ENCODE results near the gene UBASH3A.

Gene UBASH3A, protein sequence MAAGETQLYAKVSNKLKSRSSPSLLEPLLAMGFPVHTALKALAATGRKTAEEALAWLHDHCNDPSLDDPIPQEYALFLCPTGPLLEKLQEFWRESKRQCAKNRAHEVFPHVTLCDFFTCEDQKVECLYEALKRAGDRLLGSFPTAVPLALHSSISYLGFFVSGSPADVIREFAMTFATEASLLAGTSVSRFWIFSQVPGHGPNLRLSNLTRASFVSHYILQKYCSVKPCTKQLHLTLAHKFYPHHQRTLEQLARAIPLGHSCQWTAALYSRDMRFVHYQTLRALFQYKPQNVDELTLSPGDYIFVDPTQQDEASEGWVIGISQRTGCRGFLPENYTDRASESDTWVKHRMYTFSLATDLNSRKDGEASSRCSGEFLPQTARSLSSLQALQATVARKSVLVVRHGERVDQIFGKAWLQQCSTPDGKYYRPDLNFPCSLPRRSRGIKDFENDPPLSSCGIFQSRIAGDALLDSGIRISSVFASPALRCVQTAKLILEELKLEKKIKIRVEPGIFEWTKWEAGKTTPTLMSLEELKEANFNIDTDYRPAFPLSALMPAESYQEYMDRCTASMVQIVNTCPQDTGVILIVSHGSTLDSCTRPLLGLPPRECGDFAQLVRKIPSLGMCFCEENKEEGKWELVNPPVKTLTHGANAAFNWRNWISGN

GRCh38 chr21:42403611-42404231, at the start of gene UBASH3A:
Gene UBASH3A (plus strand): TSS chr21:42403902. CDS start chr21:42403946, 44 bp downstream.
- DNase-seq: peak; percentile 44 to 72

- no peak for DNase-seq
These were observed 47.7 kb upstream of the UBASH3A start for GRCh38 chr21:42356046-42356445.

GRCh38 chr21:42356650-42357049, 47.1 kb upstream of the UBASH3A start:
- DNase-seq: no peak

DNA sequence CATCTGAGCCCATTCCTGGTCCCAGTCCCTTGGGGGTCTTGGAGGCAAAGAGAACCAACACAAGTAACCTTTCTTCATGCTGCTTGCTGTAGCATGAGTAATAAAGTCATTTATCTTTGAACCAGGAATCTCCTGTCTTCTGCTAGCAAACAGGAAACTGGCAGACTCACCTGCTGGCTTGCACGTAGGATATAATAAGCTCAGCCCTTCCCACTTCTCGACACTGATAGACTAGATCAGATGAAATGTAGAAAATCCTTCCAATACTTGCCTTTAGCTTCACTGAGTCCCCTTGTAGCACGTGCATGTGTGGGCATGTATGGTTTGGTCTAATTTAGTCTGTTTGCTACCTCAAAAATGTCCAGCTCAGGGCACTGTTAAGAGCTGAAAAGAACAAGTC, 46.4 kb upstream of the UBASH3A start:
- no peak for DNase-seq

DNA sequence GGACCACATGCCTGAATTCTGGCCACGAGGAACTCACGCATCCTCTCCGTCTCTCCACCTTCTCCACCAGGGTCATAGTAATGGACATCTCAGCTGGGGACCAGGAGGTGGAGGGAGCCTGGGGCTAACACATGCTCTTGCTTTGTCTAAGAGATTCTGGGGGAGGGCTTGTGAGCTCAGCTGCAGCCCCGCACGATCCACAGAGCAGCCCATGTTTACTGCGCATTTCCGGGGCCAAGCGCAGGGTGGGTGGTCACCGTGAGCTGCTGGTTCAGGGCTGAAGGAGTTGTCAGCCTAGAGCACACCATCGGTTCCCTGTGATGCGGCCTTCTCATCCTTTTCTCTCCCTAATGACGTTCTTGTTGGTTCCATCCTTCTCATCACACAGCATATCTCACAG, 45.4 kb upstream of the UBASH3A start:
- DNase-seq: no peak

GRCh38 chr21:42358937-42359336, 44.8 kb upstream of the UBASH3A start:
- DNase-seq: no peak

- DNase-seq: no peak
These were observed 43.4 kb upstream of the UBASH3A start for GRCh38 chr21:42360317-42360716.

DNA sequence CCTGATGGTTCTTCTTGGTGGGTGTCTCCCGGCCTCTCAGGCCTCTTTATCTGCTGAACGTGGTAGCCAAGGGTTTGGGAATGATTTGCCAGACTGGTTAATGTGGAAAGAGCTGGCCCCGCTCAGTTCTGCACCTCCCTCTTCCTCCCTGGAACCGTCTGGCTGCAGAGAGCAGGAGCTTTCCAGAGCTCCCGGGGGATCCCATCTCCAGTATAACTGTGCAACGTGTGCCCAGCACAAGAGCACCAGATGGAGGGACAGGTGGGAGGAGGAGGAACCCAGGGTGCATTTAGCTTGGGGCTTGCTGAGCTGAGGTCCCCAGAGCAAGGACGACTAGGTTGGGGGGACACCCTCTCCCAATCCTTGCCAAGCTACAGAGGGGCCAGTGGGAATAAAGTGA, 42.4 kb upstream of the UBASH3A start:
- no peak for DNase-seq

- DNase-seq: no peak
These were observed 41.5 kb upstream of the UBASH3A start for GRCh38 chr21:42362198-42362597.

DNA sequence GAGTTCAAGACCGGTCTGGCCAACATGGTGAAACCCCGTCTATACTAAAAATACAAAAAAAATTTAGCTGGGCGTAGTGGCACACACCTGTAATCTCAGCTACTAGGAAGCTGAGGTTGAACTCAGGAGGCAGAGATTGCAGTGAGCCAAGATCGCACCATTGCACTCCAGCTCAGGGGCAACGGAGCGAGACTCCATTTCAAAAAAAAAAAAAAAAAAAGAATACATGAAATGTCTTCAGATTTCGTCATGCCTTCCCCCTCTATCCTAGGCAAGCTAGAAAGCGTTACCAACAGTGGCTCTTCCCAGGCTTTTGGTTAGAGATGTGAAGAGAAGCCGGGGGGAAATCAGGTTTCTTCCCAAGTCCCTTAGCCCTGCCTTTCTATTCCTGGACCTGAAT, 41.0 kb upstream of the UBASH3A start:
- DNase-seq: no peak

- DNase-seq: no peak
These were observed 40.4 kb upstream of the UBASH3A start for GRCh38 chr21:42363312-42363711.

GRCh38 chr21:42364304-42364865, 39.3 kb upstream of the UBASH3A start:
- no peak for DNase-seq

- no peak for DNase-seq
These were observed 37.9 kb upstream of the UBASH3A start for GRCh38 chr21:42365770-42366169.

DNA sequence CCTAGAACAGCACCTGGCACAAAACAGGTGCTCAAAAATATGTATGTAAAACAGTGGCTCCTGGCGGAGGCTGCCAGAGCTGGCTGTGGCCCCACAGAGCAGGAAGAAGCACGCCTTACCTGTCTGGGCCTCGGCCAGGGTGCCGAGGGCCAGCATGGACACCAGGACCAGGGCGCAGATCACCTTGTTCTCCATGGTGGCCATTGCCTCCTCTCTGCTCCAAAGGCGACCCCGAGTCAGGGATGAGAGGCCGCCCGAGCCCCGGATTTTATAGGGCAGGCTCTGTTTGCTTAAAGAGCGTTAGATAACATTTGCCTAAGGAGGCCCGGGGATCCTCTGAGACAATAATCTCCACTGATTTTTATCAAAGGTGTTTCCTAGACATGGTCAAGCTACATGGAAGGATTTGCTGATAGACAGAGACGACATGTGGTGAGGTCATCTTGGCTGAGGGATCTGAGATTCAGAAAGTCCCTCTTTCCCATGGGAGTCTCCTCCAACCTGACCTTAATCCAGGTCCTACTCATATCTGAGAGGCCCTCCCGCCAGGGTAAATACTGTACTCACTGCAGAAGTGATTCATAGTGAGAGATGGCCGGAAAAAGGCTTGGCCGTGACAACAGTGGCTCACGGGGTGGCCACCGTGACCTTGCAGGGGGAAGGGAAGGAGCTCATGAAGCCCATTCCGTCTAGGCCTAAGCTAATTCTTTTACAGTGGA, 37.3 kb upstream of the UBASH3A start, which contains the start of gene TFF1:
TSS of gene TFF1 (minus strand) at position 244 of the 719 bp plus-strand sequence. CDS start at position 204, 40 bp downstream.
- DNase-seq: no peak

DNA sequence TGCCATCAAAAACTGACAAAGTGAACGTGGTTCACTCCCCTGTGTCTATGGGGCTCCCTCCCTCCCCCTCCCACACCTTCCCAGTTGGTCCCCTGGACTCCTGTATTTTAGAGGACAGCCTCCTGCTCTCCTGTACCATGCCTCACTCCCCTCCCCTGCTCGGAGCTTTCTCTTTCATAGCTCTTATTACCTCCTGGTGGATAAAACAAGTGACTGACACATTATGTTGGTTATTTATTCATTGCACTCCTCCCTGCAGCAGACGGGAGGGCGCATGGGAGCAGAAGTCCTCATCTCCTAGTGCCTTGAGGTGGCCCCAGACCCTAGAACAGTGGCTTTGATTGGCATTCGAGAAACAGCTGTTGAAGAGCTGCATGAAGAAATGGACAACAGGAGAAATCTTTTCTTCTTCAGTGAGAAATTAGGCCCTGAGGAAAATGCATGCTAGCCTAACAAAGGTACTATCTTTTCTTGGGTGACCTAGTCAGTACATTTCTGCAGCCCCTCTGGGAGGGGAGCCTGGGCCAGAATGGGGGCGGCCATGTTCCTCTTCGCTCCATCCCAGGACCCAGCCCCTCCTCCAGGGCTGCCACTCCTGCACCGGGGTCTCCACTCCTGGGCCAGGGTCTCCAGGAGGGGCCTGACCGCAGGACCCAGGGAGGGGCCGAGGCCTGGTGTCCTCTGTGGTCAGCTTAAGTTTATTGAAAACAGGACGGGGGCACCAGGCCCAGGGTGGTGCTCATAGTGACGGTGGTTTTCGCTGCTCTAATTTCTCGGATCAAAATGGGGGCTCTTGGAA, 36.1 kb upstream of the UBASH3A start:
- no peak for DNase-seq

GRCh38 chr21:42369821-42370220, 33.9 kb upstream of the UBASH3A start:
- DNase-seq: no peak

GRCh38 chr21:42370894-42371654, 32.6 kb upstream of the UBASH3A start:
- DNase-seq: no peak

DNA sequence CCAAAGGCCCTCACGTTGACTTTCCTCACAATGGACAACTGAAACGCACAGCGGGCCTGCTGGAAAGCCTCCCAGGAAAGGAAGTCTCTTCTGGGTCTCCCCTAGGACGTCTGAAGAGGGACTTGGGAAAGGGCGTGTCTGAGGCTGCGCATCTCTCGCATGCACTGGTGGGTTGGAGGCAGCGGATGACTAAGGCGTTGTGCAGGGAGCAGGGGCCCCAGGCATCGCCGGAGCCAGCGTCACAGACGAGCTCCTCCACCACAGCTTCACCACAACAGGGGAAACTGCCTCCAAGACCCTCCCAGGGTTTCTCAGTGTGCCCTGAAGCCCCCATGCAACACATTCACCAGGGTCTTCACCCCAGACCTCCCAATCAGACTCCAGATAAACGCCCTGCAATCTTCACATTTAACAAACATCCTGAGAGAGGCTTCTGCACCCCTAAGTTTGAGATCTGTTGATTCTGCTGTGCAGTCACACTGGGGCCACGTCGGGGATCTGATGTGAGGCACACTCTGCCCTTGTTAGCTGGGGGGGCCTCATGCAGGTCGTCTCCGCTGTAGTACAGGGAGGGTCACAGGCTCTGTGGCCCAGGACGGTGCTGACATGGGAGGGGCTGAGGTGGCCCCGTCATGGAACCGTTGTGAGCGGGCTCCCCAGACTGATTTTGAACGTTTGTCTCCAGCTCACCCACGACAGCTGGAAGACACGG, 30.4 kb upstream of the UBASH3A start:
- DNase-seq: no peak

- no peak for DNase-seq
These were observed 29.7 kb upstream of the UBASH3A start for GRCh38 chr21:42373908-42374455.

DNA sequence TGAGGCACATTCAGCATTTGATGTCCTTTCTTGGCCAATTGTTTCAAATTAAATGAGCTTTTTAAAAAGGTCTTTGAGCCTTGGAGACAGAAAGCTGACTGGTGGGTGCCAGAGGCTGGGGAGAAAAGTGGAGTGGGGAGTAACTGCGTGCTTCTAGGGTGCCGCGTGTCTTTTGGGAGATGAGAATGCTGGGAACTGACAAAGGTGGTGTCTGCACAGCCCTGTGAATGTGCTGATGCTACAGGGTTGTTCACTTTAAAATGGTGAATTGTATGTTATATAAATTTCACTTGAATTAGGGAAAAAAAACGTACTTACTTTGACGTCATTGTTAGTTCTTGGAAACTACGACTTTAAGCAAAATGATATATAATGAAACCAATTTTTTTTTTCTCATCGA, 29.2 kb upstream of the UBASH3A start:
- DNase-seq: no peak

All from CD4-positive, alpha-beta T cell treated with Interleukin-4 for 1 hour (primary cell).